Measurements from ENCODE around the gene DDX51. TPM values are rescaled to one million over a fixed set of nuclear protein-coding genes. Genes with fewer than 3 reads are reported as not detected.

DDX51 gene
- total and polyA plus RNA-seq, 2 of the 13 experiments (the other 11 are each of a cell fraction or from before 2014, with no cell fraction given), result 10.1 TPM

GRCh38 chr12:132144115-132144809 lies at the start of gene DDX51, which contains the start of gene NOC4L (continued):
- peak; percentile 83 for TF ChIP-seq NR2C2 (CRISPR knock-in tag; IDR thresholded peaks at IDR 0.05; ENCODE audit: borderline replicate concordance)
- no peak for TF ChIP-seq CERS6 (CRISPR knock-in tag; IDR thresholded peaks at IDR 0.05)
- TF ChIP-seq DMAP1 (CRISPR knock-in tag; IDR thresholded peaks at IDR 0.05), result peak; percentile 86
- no peak for TF ChIP-seq NCOR1 (IDR thresholded peaks at IDR 0.05; ENCODE audit: borderline replicate concordance, low read length)
- no peak; the same call in 1 of the 2 replicates for TF ChIP-seq ZNF3 (CRISPR knock-in tag; IDR thresholded peaks at IDR 0.05)
- no peak; the same call in 1 of the 2 replicates for TF ChIP-seq MTERF4 (CRISPR knock-in tag; IDR thresholded peaks at IDR 0.05)
- TF ChIP-seq ARNTL (CRISPR knock-in tag; IDR thresholded peaks at IDR 0.05), result no peak
- 0 out of 2 replicates have a peak, but pooled peaks have one; percentile 25 for TF ChIP-seq ZNF264 (CRISPR knock-in tag; IDR thresholded peaks at IDR 0.05)
- no peak for TF ChIP-seq ZKSCAN5 (CRISPR knock-in tag; IDR thresholded peaks at IDR 0.05)
- TF ChIP-seq ZMYM4 (CRISPR knock-in tag; IDR thresholded peaks at IDR 0.05), result peak; percentile 90
- no peak for TF ChIP-seq KLF15 (CRISPR knock-in tag; IDR thresholded peaks at IDR 0.05; ENCODE audit: borderline replicate concordance)
- no peak for TF ChIP-seq RBAK (CRISPR knock-in tag; IDR thresholded peaks at IDR 0.05)
- TF ChIP-seq ZNF318 (CRISPR knock-in tag; IDR thresholded peaks at IDR 0.05), result peak; percentile 64; the same call in 1 of the 2 replicates
- peak; percentile 80; the same call in 1 of the 2 replicates for TF ChIP-seq ZNF281 (CRISPR knock-in tag; IDR thresholded peaks at IDR 0.05; ENCODE audit: borderline replicate concordance)
- TF ChIP-seq NCOA2 (CRISPR knock-in tag; IDR thresholded peaks at IDR 0.05), result peak; percentile 51
- peak; percentile 33; the same call in 1 of the 2 replicates for TF ChIP-seq ZNF350 (CRISPR knock-in tag; IDR thresholded peaks at IDR 0.05; ENCODE audit: borderline replicate concordance, low read depth)
- no peak for TF ChIP-seq ARNT (IDR thresholded peaks at IDR 0.05)
